ENCODE results near the gene MRFAP1. TPM values are rescaled to one million over a fixed set of nuclear protein-coding genes. Genes with fewer than 3 reads are reported as not detected.

Gene MRFAP1
- total RNA-seq, 1 experiment from 2014 or later = 212 TPM

DNA sequence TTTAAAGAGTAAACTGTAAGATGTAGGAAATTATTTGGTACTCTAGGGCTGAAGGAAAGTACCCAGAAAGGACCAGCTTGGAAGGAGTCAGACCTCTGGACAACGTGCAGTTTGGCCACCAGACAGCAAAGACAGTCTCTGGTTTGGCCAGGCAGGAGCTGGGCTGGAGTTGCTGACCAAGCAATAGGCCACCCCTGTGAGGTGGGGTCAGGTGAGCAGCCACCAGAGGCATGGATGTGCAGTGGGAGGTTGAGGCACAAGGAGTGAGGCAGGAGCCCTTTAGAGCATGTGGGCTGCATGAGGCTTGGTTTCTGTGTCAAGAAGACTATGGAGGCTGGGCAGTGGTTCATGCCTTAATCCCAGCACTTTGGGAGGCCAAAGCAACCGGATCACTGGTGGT lies 17.7 kb upstream of the MRFAP1 start:
- no TSS peak for BruUV-seq (replicated peaks)
- ChIA-PET CTCF (no interaction called here), POLR2A (no interaction called here)
- H3K27me3 ChIP-seq (ENCODE audit: control insufficient read depth, insufficient read depth, low read length) = no peaks in the 10 kb centered on the region
- H3K9me3 ChIP-seq (ENCODE audit: control insufficient read depth, insufficient read depth, low read depth, low read length) = no peaks in the 10 kb centered on the region
- DNase-seq (ENCODE audit: low read depth, low spot score) (no peak), ATAC-seq (no peak)
- H3K4me1 ChIP-seq (ENCODE audit: control insufficient read depth, insufficient read depth, low read length) = no peaks in the 10 kb centered on the region
- TF ChIP-seq, protein P1, sequence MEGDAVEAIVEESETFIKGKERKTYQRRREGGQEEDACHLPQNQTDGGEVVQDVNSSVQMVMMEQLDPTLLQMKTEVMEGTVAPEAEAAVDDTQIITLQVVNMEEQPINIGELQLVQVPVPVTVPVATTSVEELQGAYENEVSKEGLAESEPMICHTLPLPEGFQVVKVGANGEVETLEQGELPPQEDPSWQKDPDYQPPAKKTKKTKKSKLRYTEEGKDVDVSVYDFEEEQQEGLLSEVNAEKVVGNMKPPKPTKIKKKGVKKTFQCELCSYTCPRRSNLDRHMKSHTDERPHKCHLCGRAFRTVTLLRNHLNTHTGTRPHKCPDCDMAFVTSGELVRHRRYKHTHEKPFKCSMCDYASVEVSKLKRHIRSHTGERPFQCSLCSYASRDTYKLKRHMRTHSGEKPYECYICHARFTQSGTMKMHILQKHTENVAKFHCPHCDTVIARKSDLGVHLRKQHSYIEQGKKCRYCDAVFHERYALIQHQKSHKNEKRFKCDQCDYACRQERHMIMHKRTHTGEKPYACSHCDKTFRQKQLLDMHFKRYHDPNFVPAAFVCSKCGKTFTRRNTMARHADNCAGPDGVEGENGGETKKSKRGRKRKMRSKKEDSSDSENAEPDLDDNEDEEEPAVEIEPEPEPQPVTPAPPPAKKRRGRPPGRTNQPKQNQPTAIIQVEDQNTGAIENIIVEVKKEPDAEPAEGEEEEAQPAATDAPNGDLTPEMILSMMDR (IDR thresholded peaks at IDR 0.05) = no peak
- no peak for TF ChIP-seq POLR2AphosphoS5 (IDR thresholded peaks at IDR 0.05; ENCODE audit: low read depth, low read length)
- TF ChIP-seq TCF7L2 (IDR thresholded peaks at IDR 0.05; ENCODE audit: low read depth, low read length) = no peak
- no peak for TF ChIP-seq REST (IDR thresholded peaks at IDR 0.05; ENCODE audit: insufficient read depth in 1 of 2, low read depth in 2 of 2, low read length in 1 of 2)
- TF ChIP-seq SIN3A (IDR thresholded peaks at IDR 0.05; ENCODE audit: borderline replicate concordance, insufficient read depth, low read depth, low read length) = no peak
- no peak overlapping the region for H3K4me3 ChIP-seq (ENCODE audit: low read depth in 2 of 2, low read length in 2 of 2)
- in situ Hi-C loops (cut with HindIII; ENCODE audit: low pct_unique_long_range_greater_than_20kb, low sequenced_read_pairs) = no loop called here
- H3K36me3 ChIP-seq (ENCODE audit: control insufficient read depth, insufficient read depth, low read length) = no peaks in the 10 kb centered on the region
- intact Hi-C loops (cut with micrococcal nuclease; ENCODE audit: unreplicated experiment) = no loop called here
- no peak overlapping the region for H3K27ac ChIP-seq (ENCODE audit: low read length)

DNA sequence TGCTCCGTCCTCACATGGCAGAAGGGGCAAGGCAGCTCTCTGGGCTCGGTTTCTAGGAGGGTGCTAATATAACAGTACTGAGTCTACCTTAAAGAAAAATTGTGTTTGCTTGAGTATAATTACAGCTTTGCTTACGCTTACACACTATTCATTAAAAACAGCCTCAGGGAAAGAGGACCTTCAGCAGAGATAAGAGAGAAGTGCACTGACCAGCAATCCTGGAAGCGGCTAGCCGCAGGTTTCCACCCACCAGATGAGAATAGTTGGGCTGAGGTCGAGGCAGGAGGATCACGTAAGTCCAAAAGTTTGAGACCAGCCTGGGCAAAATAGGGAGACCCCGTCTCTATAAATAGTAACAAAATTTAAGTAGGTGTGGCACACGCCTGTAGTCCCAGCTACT lies 15.2 kb upstream of the MRFAP1 start:
- no peaks in the 10 kb centered on the region for H3K4me1 ChIP-seq (ENCODE audit: control insufficient read depth, insufficient read depth, low read length)
- no peak for DNase-seq (ENCODE audit: low read depth, low spot score)
- H3K9me3 ChIP-seq (ENCODE audit: control insufficient read depth, insufficient read depth, low read depth, low read length) = no peaks in the 10 kb centered on the region
- in situ Hi-C loops (cut with HindIII; ENCODE audit: low pct_unique_long_range_greater_than_20kb, low sequenced_read_pairs) = no loop called here
- no TSS peak for BruUV-seq (replicated peaks)
- H3K4me3 ChIP-seq (ENCODE audit: low read depth in 2 of 2, low read length in 2 of 2) = no peak overlapping the region
- intact Hi-C loops (cut with micrococcal nuclease; ENCODE audit: unreplicated experiment) = no loop called here
- no peaks in the 10 kb centered on the region for H3K36me3 ChIP-seq (ENCODE audit: control insufficient read depth, insufficient read depth, low read length)
- H3K27ac ChIP-seq (ENCODE audit: low read length) = no peak overlapping the region
- TF ChIP-seq REST (IDR thresholded peaks at IDR 0.05; ENCODE audit: insufficient read depth in 1 of 2, low read depth in 2 of 2, low read length in 1 of 2) (no peak), SIN3A (IDR thresholded peaks at IDR 0.05; ENCODE audit: borderline replicate concordance, insufficient read depth, low read depth, low read length) (no peak), POLR2AphosphoS5 (IDR thresholded peaks at IDR 0.05; ENCODE audit: low read depth, low read length) (no peak)
- TF ChIP-seq, protein P1 (IDR thresholded peaks at IDR 0.05) = no peak
- no peak for ATAC-seq
- no peaks in the 10 kb centered on the region for H3K27me3 ChIP-seq (ENCODE audit: control insufficient read depth, insufficient read depth, low read length)
- ChIA-PET POLR2A (no interaction called here), CTCF (no interaction called here)
